H1 (cell line): ENCODE results near the gene TLR4. TPM values are rescaled to one million over a fixed set of nuclear protein-coding genes. Genes with fewer than 3 reads are reported as not detected.

ENCODE experiments used
- CHD7 ChIP-seq: fragments of 300-600 bp; sonication (generic); IDR thresholded peaks from 2 replicates; pipeline ENCODE4 v1.7.1; 2012; ENCODE audit warnings: low read length, moderate library complexity, mild to moderate bottlenecking, inconsistent platforms; ENCODE audit not compliant: insufficient replicate concordance
- FOSL1 ChIP-seq: IDR thresholded peaks from 2 replicates; pipeline ENCODE4 v1.6.1; 2011; ENCODE audit warnings: mild to moderate bottlenecking, low read depth, low read length, moderate library complexity; ENCODE audit not compliant: insufficient read depth
- GTF2F1 ChIP-seq: IDR thresholded peaks from 2 replicates; pipeline ENCODE4 v1.6.1; 2012; ENCODE audit warnings: low read depth, low read length, improper control_type of control experiment, borderline replicate concordance
- RNF2 ChIP-seq: fragments of 200-900, 300-1000 bp; sonication (generic); IDR thresholded peaks from 2 replicates; pipeline ENCODE4 v1.7.1; 2016; ENCODE audit warnings: borderline replicate concordance, low read depth, mild to moderate bottlenecking, antibody characterized with exemption, low read length; ENCODE audit not compliant: poor library complexity, severe bottlenecking; ENCODE audit errors: missing control alignments
- SRF ChIP-seq: IDR thresholded peaks from 2 replicates; pipeline ENCODE4 v1.6.1; 2011; ENCODE audit warnings: mild to moderate bottlenecking, low read depth, low read length, moderate library complexity
- TBP ChIP-seq: IDR thresholded peaks from 2 replicates; pipeline ENCODE4 v1.6.1; 2011; ENCODE audit warnings: low read depth, low read length, improper control_type of control experiment
- TEAD4 ChIP-seq: IDR thresholded peaks from 2 replicates; pipeline ENCODE4 v1.6.1; 2012; ENCODE audit warnings: low read depth, low read length, inconsistent platforms, mixed read lengths
- ZNF274 ChIP-seq: IDR thresholded peaks from 2 replicates; pipeline ENCODE4 v1.7.0; 2012; ENCODE audit warnings: low read length, borderline replicate concordance; ENCODE audit errors: extremely low read depth
- polyA plus RNA-seq, 7 experiments: library from polyadenylated mRNA; depleted of rRNA in 3 of 7; stranded (reverse) in 5 of 7; unstranded in 2 of 7; fragments of >200 nt in 5 of 7; fragments of 200-250 nt in 2 of 7; gene quantifications; 1 replicate in 5 of 7; 2 replicates in 1 of 7; 4 replicates in 1 of 7; pipeline versions ENCODE4 v1.2.1 to v1.2.3, GENCODE V29; 2011 to 2013; ENCODE audit warnings: missing spikeins in 2 of 7, mixed read lengths in 2 of 7
- total RNA-seq: library from RNA; stranded (reverse); fragmentation: NEBNext Ultra II Directional; extraction: Animal tissue kit (Norgen Biotek cat#: 25700); gene quantifications from 2 replicates; pipeline ENCODE4 v1.2.1, GENCODE V29; 2021

Gene TLR4
- total and polyA plus RNA-seq, 2 of the 8 experiments (the other 6 are each of a cell fraction or from before 2014, with no cell fraction given): 0.02 to 0.17 TPM

- no peak for TF ChIP-seq GTF2F1
- no peak for TF ChIP-seq FOSL1
- no peak for TF ChIP-seq TEAD4
- no peak for TF ChIP-seq SRF
- no peak for TF ChIP-seq TBP
- TF ChIP-seq CHD7: no peak
- TF ChIP-seq RNF2: no peak
- no peak for TF ChIP-seq ZNF274
These were observed 22.3 kb upstream of the TLR4 start (continued) for GRCh38 chr9:117681888-117682287.
